Measurements from ENCODE around the gene USP19.

The USP19 gene

GRCh38 chr3:49157289-49157688 lies 36.7 kb upstream of the USP19 start:
- WGBS (ENCODE audit: extremely low coverage, insufficient coverage, low lambda C conversion rate) = no CpG with 5 or more reads among the region's 1 CpG
- Histone ChIP-seq H4K5ac (ENCODE audit: low read length) (no peak overlapping the region), H3K9ac (ENCODE audit: low read length) (no peak overlapping the region), H3K4ac (ENCODE audit: low read depth, low read length) (no peak overlapping the region), H2BK15ac (replicated peaks; ENCODE audit: low read depth) (no peak overlapping the region), H3K27me3 (ENCODE audit: insufficient read depth, low read length, poor library complexity) (no peaks in the 10 kb centered on the region), H2AK5ac (ENCODE audit: low read length) (no peak overlapping the region), H3K36me3 (ENCODE audit: control insufficient read depth, insufficient read depth, low read length) (no peaks in the 10 kb centered on the region), H2BK120ac (ENCODE audit: low read depth, low read length) (no peak overlapping the region), H3K79me2 (ENCODE audit: control insufficient read depth, insufficient read depth, low read length) (no peaks in the 10 kb centered on the region), H3K4me3 (ENCODE audit: low read length) (no peak overlapping the region), H3K23ac (ENCODE audit: low read length) (no peak overlapping the region), H3K27ac (ENCODE audit: low read depth, low read length) (no peak overlapping the region), H3K4me1 (ENCODE audit: control insufficient read depth, low read depth, low read length) (no peaks in the 10 kb centered on the region), H3K18ac (ENCODE audit: low read length) (no peak overlapping the region), H4K8ac (ENCODE audit: low read depth, low read length) (no peak overlapping the region), H3K79me1 (ENCODE audit: low read length) (peaks cover 4% of the 10 kb centered on the region), H3K4me2 (ENCODE audit: low read length) (no peak overlapping the region), H2BK5ac (ENCODE audit: low read length) (no peak overlapping the region), H3K56ac (ENCODE audit: low read length) (no peak overlapping the region)
- no peak for DNase-seq

- no peak overlapping the region for H4K5ac ChIP-seq (ENCODE audit: low read length)
- no peaks in the 10 kb centered on the region for H3K79me1 ChIP-seq (ENCODE audit: low read length)
- no peaks in the 10 kb centered on the region for H3K36me3 ChIP-seq (ENCODE audit: control insufficient read depth, insufficient read depth, low read length)
- H3K18ac ChIP-seq (ENCODE audit: low read length) = no peak overlapping the region
- H3K4me1 ChIP-seq (ENCODE audit: control insufficient read depth, low read depth, low read length) = no peaks in the 10 kb centered on the region
- no peak overlapping the region for H3K27ac ChIP-seq (ENCODE audit: low read depth, low read length)
- no peak overlapping the region for H3K56ac ChIP-seq (ENCODE audit: low read length)
- no peaks in the 10 kb centered on the region for H3K27me3 ChIP-seq (ENCODE audit: insufficient read depth, low read length, poor library complexity)
- no peak overlapping the region for H4K8ac ChIP-seq (ENCODE audit: low read depth, low read length)
- H3K4me3 ChIP-seq (ENCODE audit: low read length) = no peak overlapping the region
- no peak for DNase-seq
- no peak overlapping the region for H2BK5ac ChIP-seq (ENCODE audit: low read length)
- no peak overlapping the region for H2BK120ac ChIP-seq (ENCODE audit: low read depth, low read length)
- H3K23ac ChIP-seq (ENCODE audit: low read length) = no peak overlapping the region
- no CpG with 5 or more reads among the region's 3 CpGs for WGBS (ENCODE audit: extremely low coverage, insufficient coverage, low lambda C conversion rate)
- no peak overlapping the region for H3K9ac ChIP-seq (ENCODE audit: low read length)
- H3K79me2 ChIP-seq (ENCODE audit: control insufficient read depth, insufficient read depth, low read length) = no peaks in the 10 kb centered on the region
- H3K4me2 ChIP-seq (ENCODE audit: low read length) = no peak overlapping the region
- H3K4ac ChIP-seq (ENCODE audit: low read depth, low read length) = no peak overlapping the region
- no peak overlapping the region for H2AK5ac ChIP-seq (ENCODE audit: low read length)
- H2BK15ac ChIP-seq (replicated peaks; ENCODE audit: low read depth) = no peak overlapping the region
Observed at GRCh38 chr3:49153349-49153912, 32.8 kb upstream of the USP19 start.

GRCh38 chr3:49151610-49152009 lies 31.0 kb upstream of the USP19 start:
- no peak overlapping the region for H3K18ac ChIP-seq (ENCODE audit: low read length)
- no peak overlapping the region for H2BK120ac ChIP-seq (ENCODE audit: low read depth, low read length)
- no peak overlapping the region for H4K8ac ChIP-seq (ENCODE audit: low read depth, low read length)
- H3K27me3 ChIP-seq (ENCODE audit: insufficient read depth, low read length, poor library complexity) = no peaks in the 10 kb centered on the region
- H3K4me1 ChIP-seq (ENCODE audit: control insufficient read depth, low read depth, low read length) = no peaks in the 10 kb centered on the region
- no peak overlapping the region for H2AK5ac ChIP-seq (ENCODE audit: low read length)
- WGBS (ENCODE audit: extremely low coverage, insufficient coverage, low lambda C conversion rate) = no CpG with 5 or more reads among the region's 2 CpGs
- no peak overlapping the region for H3K9ac ChIP-seq (ENCODE audit: low read length)
- H3K4me2 ChIP-seq (ENCODE audit: low read length) = no peak overlapping the region
- H3K56ac ChIP-seq (ENCODE audit: low read length) = no peak overlapping the region
- H3K79me2 ChIP-seq (ENCODE audit: control insufficient read depth, insufficient read depth, low read length) = no peaks in the 10 kb centered on the region
- H2BK15ac ChIP-seq (replicated peaks; ENCODE audit: low read depth) = no peak overlapping the region
- H3K27ac ChIP-seq (ENCODE audit: low read depth, low read length) = no peak overlapping the region
- H3K4me3 ChIP-seq (ENCODE audit: low read length) = no peak overlapping the region
- H3K36me3 ChIP-seq (ENCODE audit: control insufficient read depth, insufficient read depth, low read length) = no peaks in the 10 kb centered on the region
- H4K5ac ChIP-seq (ENCODE audit: low read length) = no peak overlapping the region
- H3K79me1 ChIP-seq (ENCODE audit: low read length) = no peaks in the 10 kb centered on the region
- H3K4ac ChIP-seq (ENCODE audit: low read depth, low read length) = no peak overlapping the region
- H3K23ac ChIP-seq (ENCODE audit: low read length) = no peak overlapping the region
- H2BK5ac ChIP-seq (ENCODE audit: low read length) = no peak overlapping the region
- DNase-seq = no peak

GRCh38 chr3:49148159-49148558 lies 27.5 kb upstream of the USP19 start:
- no peak overlapping the region for H3K9ac ChIP-seq (ENCODE audit: low read length)
- H2BK120ac ChIP-seq (ENCODE audit: low read depth, low read length) = no peak overlapping the region
- WGBS (ENCODE audit: extremely low coverage, insufficient coverage, low lambda C conversion rate) = no CpG with 5 or more reads among the region's 5 CpGs
- no peaks in the 10 kb centered on the region for H3K79me2 ChIP-seq (ENCODE audit: control insufficient read depth, insufficient read depth, low read length)
- no peak overlapping the region for H3K23ac ChIP-seq (ENCODE audit: low read length)
- no peak overlapping the region for H2AK5ac ChIP-seq (ENCODE audit: low read length)
- H4K8ac ChIP-seq (ENCODE audit: low read depth, low read length) = no peak overlapping the region
- no peak overlapping the region for H2BK15ac ChIP-seq (replicated peaks; ENCODE audit: low read depth)
- H3K4me2 ChIP-seq (ENCODE audit: low read length) = no peak overlapping the region
- no peaks in the 10 kb centered on the region for H3K79me1 ChIP-seq (ENCODE audit: low read length)
- no peak overlapping the region for H3K56ac ChIP-seq (ENCODE audit: low read length)
- no peaks in the 10 kb centered on the region for H3K36me3 ChIP-seq (ENCODE audit: control insufficient read depth, insufficient read depth, low read length)
- H4K5ac ChIP-seq (ENCODE audit: low read length) = no peak overlapping the region
- H2BK5ac ChIP-seq (ENCODE audit: low read length) = no peak overlapping the region
- no peaks in the 10 kb centered on the region for H3K4me1 ChIP-seq (ENCODE audit: control insufficient read depth, low read depth, low read length)
- no peak overlapping the region for H3K18ac ChIP-seq (ENCODE audit: low read length)
- DNase-seq = no peak
- H3K27ac ChIP-seq (ENCODE audit: low read depth, low read length) = no peak overlapping the region
- no peaks in the 10 kb centered on the region for H3K27me3 ChIP-seq (ENCODE audit: insufficient read depth, low read length, poor library complexity)
- no peak overlapping the region for H3K4me3 ChIP-seq (ENCODE audit: low read length)
- H3K4ac ChIP-seq (ENCODE audit: low read depth, low read length) = no peak overlapping the region

GRCh38 chr3:49140080-49140479 lies 19.5 kb upstream of the USP19 start:
- H3K56ac ChIP-seq (ENCODE audit: low read length) = no peak overlapping the region
- H3K79me2 ChIP-seq (ENCODE audit: control insufficient read depth, insufficient read depth, low read length) = no peaks in the 10 kb centered on the region
- H3K9ac ChIP-seq (ENCODE audit: low read length) = no peak overlapping the region
- H4K8ac ChIP-seq (ENCODE audit: low read depth, low read length) = no peak overlapping the region
- H3K27ac ChIP-seq (ENCODE audit: low read depth, low read length) = no peak overlapping the region
- no peaks in the 10 kb centered on the region for H3K36me3 ChIP-seq (ENCODE audit: control insufficient read depth, insufficient read depth, low read length)
- DNase-seq = no peak
- no peak overlapping the region for H2BK5ac ChIP-seq (ENCODE audit: low read length)
- H3K4ac ChIP-seq (ENCODE audit: low read depth, low read length) = no peak overlapping the region
- no peak overlapping the region for H4K5ac ChIP-seq (ENCODE audit: low read length)
- H3K4me2 ChIP-seq (ENCODE audit: low read length) = no peak overlapping the region
- H3K23ac ChIP-seq (ENCODE audit: low read length) = no peak overlapping the region
- H3K18ac ChIP-seq (ENCODE audit: low read length) = no peak overlapping the region
- no peak overlapping the region for H2BK120ac ChIP-seq (ENCODE audit: low read depth, low read length)
- no CpG with 5 or more reads among the region's 3 CpGs for WGBS (ENCODE audit: extremely low coverage, insufficient coverage, low lambda C conversion rate)
- H2BK15ac ChIP-seq (replicated peaks; ENCODE audit: low read depth) = no peak overlapping the region
- H3K4me3 ChIP-seq (ENCODE audit: low read length) = no peak overlapping the region
- no peak overlapping the region for H2AK5ac ChIP-seq (ENCODE audit: low read length)
- H3K79me1 ChIP-seq (ENCODE audit: low read length) = no peaks in the 10 kb centered on the region
- H3K4me1 ChIP-seq (ENCODE audit: control insufficient read depth, low read depth, low read length) = no peaks in the 10 kb centered on the region
- no peaks in the 10 kb centered on the region for H3K27me3 ChIP-seq (ENCODE audit: insufficient read depth, low read length, poor library complexity)

GRCh38 chr3:49135499-49135898 lies 14.9 kb upstream of the USP19 start:
- peaks cover 3% of the 10 kb centered on the region for H3K79me1 ChIP-seq (ENCODE audit: low read length)
- no peak for DNase-seq
- H3K4ac ChIP-seq (ENCODE audit: low read depth, low read length) = no peak overlapping the region
- H2AK5ac ChIP-seq (ENCODE audit: low read length) = no peak overlapping the region
- H3K18ac ChIP-seq (ENCODE audit: low read length) = no peak overlapping the region
- no peak overlapping the region for H3K23ac ChIP-seq (ENCODE audit: low read length)
- no peaks in the 10 kb centered on the region for H3K36me3 ChIP-seq (ENCODE audit: control insufficient read depth, insufficient read depth, low read length)
- no peaks in the 10 kb centered on the region for H3K79me2 ChIP-seq (ENCODE audit: control insufficient read depth, insufficient read depth, low read length)
- no peak overlapping the region for H3K56ac ChIP-seq (ENCODE audit: low read length)
- H3K4me2 ChIP-seq (ENCODE audit: low read length) = no peak overlapping the region
- no peak overlapping the region for H2BK120ac ChIP-seq (ENCODE audit: low read depth, low read length)
- no peak overlapping the region for H3K9ac ChIP-seq (ENCODE audit: low read length)
- H2BK15ac ChIP-seq (replicated peaks; ENCODE audit: low read depth) = no peak overlapping the region
- no peaks in the 10 kb centered on the region for H3K27me3 ChIP-seq (ENCODE audit: insufficient read depth, low read length, poor library complexity)
- H4K5ac ChIP-seq (ENCODE audit: low read length) = no peak overlapping the region
- H3K4me1 ChIP-seq (ENCODE audit: control insufficient read depth, low read depth, low read length) = peaks cover 6% of the 10 kb centered on the region
- H3K27ac ChIP-seq (ENCODE audit: low read depth, low read length) = no peak overlapping the region
- H4K8ac ChIP-seq (ENCODE audit: low read depth, low read length) = no peak overlapping the region
- no peak overlapping the region for H2BK5ac ChIP-seq (ENCODE audit: low read length)
- no peak overlapping the region for H3K4me3 ChIP-seq (ENCODE audit: low read length)
- no CpG with 5 or more reads among the region's 4 CpGs for WGBS (ENCODE audit: extremely low coverage, insufficient coverage, low lambda C conversion rate)
